B cell (primary cell): ENCODE data around the gene PLCB3. TPM values are rescaled to one million over a fixed set of nuclear protein-coding genes. Genes with fewer than 3 reads are reported as not detected.

Source experiments
- ATAC-seq: fragments of 200-7000 bp; cut with Tn5 transposase; one replicate; pipeline ENCODE4 v1.10.0; 2021; ENCODE audit warnings: low read depth, mild to moderate bottlenecking, moderate number of reproducible peaks, moderate library complexity
- CTCF ChIA-PET: fragments of 350-600 bp; sonication (Branson Sonifier 250); formaldehyde crosslinking; loops from one replicate; lab custom pipeline; 2021; ENCODE audit warnings: antibody characterized with exemption, inconsistent platforms; lab: Charles Lee
- POLR2A ChIA-PET: fragments of 350-600 bp; sonication (Branson Sonifier 250); formaldehyde crosslinking; loops from one replicate; lab custom pipeline; 2021; ENCODE audit warnings: antibody characterized with exemption; lab: Charles Lee
- DNase-seq: peaks from one replicate; pipeline ENCODE4 v3.0.0; 2013
- H2AFZ ChIP-seq: 2 replicates; pipeline ENCODE4 v1.6.1; 2012; ENCODE audit warnings: mild to moderate bottlenecking, low read depth, low read length; ENCODE audit not compliant: insufficient read depth, poor library complexity, severe bottlenecking
- H3K27ac ChIP-seq, 2 donors: 1 replicate in 1 of 2; 2 replicates in 1 of 2; pipeline ENCODE4 v1.5.1; 2012 to 2013; ENCODE audit warnings: low read length in 2 of 2, mild to moderate bottlenecking in 2 of 2, moderate library complexity in 1 of 2
- H3K27me3 ChIP-seq, 4 experiments: fragments of 200-600 bp in 1 of 4; sonication (generic) in 1 of 4; replicated peaks in 1 of 4; 1 replicate in 2 of 4; 2 replicates in 2 of 4; pipeline versions ENCODE4 v1.6.1 to v1.7.0; 2013 to 2016; ENCODE audit warnings: low read length in 3 of 4, mild to moderate bottlenecking in 2 of 4, mixed read lengths in 1 of 4, moderate library complexity in 1 of 4; ENCODE audit not compliant: insufficient read depth in 4 of 4, control insufficient read depth in 3 of 4; ENCODE audit errors: control extremely low read depth in 1 of 4
- H3K36me3 ChIP-seq, 2 experiments: replicated peaks in 1 of 2; 1 replicate in 1 of 2; 2 replicates in 1 of 2; pipeline versions ENCODE4 v1.6.1 to v1.7.1; 2013; ENCODE audit warnings: low read length in 1 of 2; ENCODE audit not compliant: insufficient read depth in 2 of 2, control insufficient read depth in 1 of 2; ENCODE audit errors: control extremely low read depth in 1 of 2, extremely low read depth in 1 of 2
- H3K4me1 ChIP-seq, 2 donors: fragments of 200-600 bp in 1 of 2; sonication (generic) in 1 of 2; 1 replicate in 1 of 2; 2 replicates in 1 of 2; pipeline versions ENCODE4 v1.5.1 to v1.6.1; 2013 to 2017; ENCODE audit warnings: low read length in 2 of 2; ENCODE audit not compliant: control insufficient read depth in 2 of 2, insufficient read depth in 2 of 2
- H3K4me2 ChIP-seq: replicated peaks from 2 replicates; pipeline ENCODE3; 2012; ENCODE audit warnings: mild to moderate bottlenecking, low read depth, low read length; ENCODE audit not compliant: poor library complexity, severe bottlenecking
- H3K4me3 ChIP-seq, 5 experiments: fragments of 200-600 bp in 1 of 5; sonication (generic) in 1 of 5; 1 replicate in 3 of 5; 2 replicates in 2 of 5; pipeline versions ENCODE4 v1.5.1 to v1.7.0; 2011 to 2016; ENCODE audit warnings: low read length in 4 of 5, mild to moderate bottlenecking in 4 of 5, low read depth in 2 of 5, control low read depth in 1 of 5, moderate library complexity in 1 of 5; ENCODE audit not compliant: insufficient read depth in 1 of 5; ENCODE audit errors: control extremely low read depth in 1 of 5, extremely low read depth in 1 of 5
- H3K79me2 ChIP-seq: fragments of 200-600 bp; sonication (generic); one replicate; pipeline ENCODE4 v1.6.0; 2016; ENCODE audit warnings: low read length; ENCODE audit not compliant: control insufficient read depth, insufficient read depth
- H3K9ac ChIP-seq: fragments of 200-600 bp; sonication (generic); 2 replicates; pipeline ENCODE4 v1.6.1; 2017; ENCODE audit warnings: mild to moderate bottlenecking, low read length, moderate library complexity
- H3K9me3 ChIP-seq, 3 donors: one replicate each; pipeline versions ENCODE4 v1.6.1 to v1.7.1; 2013; ENCODE audit warnings: low read length in 2 of 3; ENCODE audit not compliant: control insufficient read depth in 2 of 3, insufficient read depth in 1 of 3; ENCODE audit errors: control extremely low read depth in 1 of 3
- H4K20me1 ChIP-seq: 2 replicates; pipeline ENCODE4 v1.6.0; 2012; ENCODE audit warnings: mild to moderate bottlenecking, low read length; ENCODE audit not compliant: insufficient read depth, control insufficient read depth, poor library complexity, severe bottlenecking
- H3K27ac Mint-ChIP-seq: one replicate; pipeline ENCODE4 v1.8.0; 2021; ENCODE audit warnings: mixed read lengths
- H3K27me3 Mint-ChIP-seq: one replicate; pipeline ENCODE4 v1.8.0; 2021; ENCODE audit warnings: mixed read lengths
- H3K4me1 Mint-ChIP-seq: one replicate; pipeline ENCODE4 v1.8.0; 2021; ENCODE audit warnings: mixed read lengths
- H3K4me3 Mint-ChIP-seq: one replicate; pipeline ENCODE4 v1.8.0; 2021; ENCODE audit warnings: mixed read lengths
- H3K9me3 Mint-ChIP-seq: one replicate; pipeline ENCODE4 v1.8.0; 2022; ENCODE audit warnings: mixed read lengths; ENCODE audit not compliant: insufficient read depth
- CTCF ChIP-seq: fragments of 200-600 bp; IDR thresholded peaks from one replicate; pipeline ENCODE4 v1.8.0; 2022; ENCODE audit warnings: antibody characterized with exemption, mild to moderate bottlenecking
- EZH2 ChIP-seq: IDR thresholded peaks from 2 replicates; pipeline ENCODE4 v1.6.1; 2012; ENCODE audit warnings: borderline replicate concordance, low read depth, mild to moderate bottlenecking, moderate library complexity, low read length; ENCODE audit not compliant: insufficient read depth, poor library complexity, severe bottlenecking
- WGBS: methylation state at CpG from one replicate; pipeline ENCODE4 v1.1.5; 2013; ENCODE audit warnings: missing lambda C conversion rate; ENCODE audit not compliant: insufficient coverage; 5-methylcytosine and 5-hydroxymethylcytosine counted together
- intact Hi-C: fragments of 100-400 bp; cut with micrococcal nuclease; formaldehyde crosslinking; loops from one replicate; pipeline ENCODE4 v1.10.0; 2022
- polyA plus RNA-seq: library from polyadenylated mRNA; depleted of rRNA; stranded (reverse); fragments of >200 nt; gene quantifications from 2 replicates; pipeline ENCODE4 v1.2.3, GENCODE V29; 2012
- total RNA-seq, 2 donors: library from RNA; stranded (reverse); fragments of 120-200 nt in 1 of 2; gene quantifications; 1 replicate in 1 of 2; 2 replicates in 1 of 2; pipeline versions ENCODE4 v1.2.3 to v1.2.4, GENCODE V29; 2013 to 2022

The PLCB3 gene
- total and polyA plus RNA-seq, 2 donors (not counting 1 experiment from before 2014, with no cell fraction given): 3.0 to 8.1 TPM

GRCh38 chr11:64269540-64270220 lies 18.4 kb downstream of the PLCB3 start:
- H3K9ac ChIP-seq: peak overlapping the region; percentile 76
- peak overlapping the region; percentile 100 for H3K4me3 Mint-ChIP-seq
- TF ChIP-seq CTCF (peak; percentile 37), EZH2 (no peak)
- H3K27me3 ChIP-seq: no peaks in the 10 kb centered on the region
- peak; percentile 99 for DNase-seq
- CTCF ChIA-PET: interaction anchor here (1.0 to 5.7 kb wide), 9 partner anchors 11 to 419 kb away, joined by 3 to 73 read pairs (median 11); partner anchors contain the start of genes BAD, CATSPERZ, ESRRA and FERMT3
- peak overlapping the region; percentile 79 to 96 (median 87) for H3K4me3 ChIP-seq
- peaks cover 14 to 29% of the 10 kb centered on the region in 2 donors for H3K4me1 ChIP-seq
- peak overlapping the region; percentile 99 for H3K27ac Mint-ChIP-seq
- POLR2A ChIA-PET: interaction anchor here (0.6 to 4.6 kb wide), 19 partner anchors 14 to 1623 kb away, joined by 3 to 67 read pairs (median 4); partner anchors contain the start of genes BAD, CCDC88B, FERMT3 and FKBP2
- H3K4me2 ChIP-seq: peak overlapping the region; percentile 92
- peaks cover 0 to 3% (median 0%) of the 10 kb centered on the region in 3 donors for H3K9me3 ChIP-seq
- no peaks in the 10 kb centered on the region for H3K9me3 Mint-ChIP-seq
- no peaks in the 10 kb centered on the region for H4K20me1 ChIP-seq
- H2AFZ ChIP-seq: peak overlapping the region; percentile 75
- peak overlapping the region; percentile 89 to 91 for H3K27ac ChIP-seq
- H3K36me3 ChIP-seq: no peaks in the 10 kb centered on the region
- peak; percentile 73 for ATAC-seq
- no peaks in the 10 kb centered on the region for H3K79me2 ChIP-seq
- H3K27me3 Mint-ChIP-seq: no peaks in the 10 kb centered on the region
- WGBS: under 1% methylated on average over 58 of the region's 58 CpGs
- H3K4me1 Mint-ChIP-seq: peaks cover 19% of the 10 kb centered on the region
- intact Hi-C loops: loop anchor here (1.0 kb wide), 9 partner anchors 16 to 84 kb away; partner anchors contain the start of genes DNAJC4, FKBP2, GPR137 and NUDT22
